ENCODE measurements around the gene DNAJB8. TPM values are rescaled to one million over a fixed set of nuclear protein-coding genes. Genes with fewer than 3 reads are reported as not detected.

The DNAJB8 gene
- total and polyA plus RNA-seq, 9 of the 15 experiments (the other 6 are each of a cell fraction or from before 2014, with no cell fraction given): not detected

DNA sequence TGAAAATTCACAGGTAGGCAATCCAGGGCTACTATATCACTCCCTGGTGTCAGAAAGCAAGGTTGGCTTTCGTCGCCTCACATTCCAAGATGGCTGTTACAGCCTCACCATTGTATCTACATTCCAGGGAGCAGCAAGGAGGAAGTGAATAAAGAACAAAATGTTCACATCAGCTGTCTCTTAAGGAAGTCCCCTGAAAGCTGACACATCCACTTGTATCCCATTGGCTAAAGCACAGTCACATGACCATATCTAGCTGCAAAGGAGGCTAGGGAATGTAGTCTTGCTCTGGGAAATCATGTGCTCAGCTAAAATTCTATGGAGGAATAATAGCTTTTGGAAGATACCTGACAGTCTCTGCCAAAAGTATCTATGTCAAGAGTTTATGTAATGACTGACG lies 39.1 kb upstream of the DNAJB8 start (continued):
- TF ChIP-seq SMARCC2 (IDR thresholded peaks at IDR 0.05; ENCODE audit: low read depth) (no peak), FOS (IDR thresholded peaks at IDR 0.05; ENCODE audit: extremely low read depth, insufficient read length) (peak; percentile 46), TSHZ1 (CRISPR knock-in tag; IDR thresholded peaks at IDR 0.05) (no peak), CBX3 (IDR thresholded peaks at IDR 0.05; ENCODE audit: borderline replicate concordance in 1 of 2, low read length in 2 of 2) (peak in 1 of 2 experiments; percentile 91; a peak in 1 of 3 replicates), RB1 (IDR thresholded peaks at IDR 0.05; ENCODE audit: low read depth) (no peak), TOE1 (IDR thresholded peaks at IDR 0.05; ENCODE audit: borderline replicate concordance) (peak; percentile 88), TOE1 (CRISPR knock-in tag; IDR thresholded peaks at IDR 0.05; ENCODE audit: borderline replicate concordance, low read depth) (no peak), RBM17 (IDR thresholded peaks at IDR 0.05; ENCODE audit: borderline replicate concordance, low read depth, low read length) (no peak), CBFA2T2 (conservative IDR thresholded peaks at IDR 0.05) (peak; percentile 43), YY1 (IDR thresholded peaks at IDR 0.05; ENCODE audit: borderline replicate concordance in 1 of 3, control insufficient read depth in 1 of 3, extremely low read depth in 1 of 3, insufficient read depth in 3 of 3, insufficient read length in 1 of 3, insufficient replicate concordance in 2 of 3, low read depth in 1 of 3, low read length in 2 of 3) (peak in 1 of 3 experiments; percentile 38), CEBPB (tag; IDR thresholded peaks at IDR 0.05) (no peak), ZNF41 (CRISPR knock-in tag; conservative IDR thresholded peaks at IDR 0.05) (no peak), CBX5 (IDR thresholded peaks at IDR 0.05; ENCODE audit: borderline replicate concordance, low read depth) (peak; percentile 31; the same call in 1 of the 2 replicates), KLF10 (CRISPR knock-in tag; IDR thresholded peaks at IDR 0.05) (no peak), PRMT5 (CRISPR knock-in tag; IDR thresholded peaks at IDR 0.05) (no peak), RBM25 (IDR thresholded peaks at IDR 0.05; ENCODE audit: low read depth, low read length, severe bottlenecking) (peak; percentile 88), MCM2 (IDR thresholded peaks at IDR 0.05; ENCODE audit: low read depth) (no peak), ZNF586 (CRISPR knock-in tag; conservative IDR thresholded peaks at IDR 0.05) (no peak), ZNF324 (CRISPR knock-in tag; IDR thresholded peaks at IDR 0.05) (peak; percentile 70), ZNF561 (CRISPR knock-in tag; conservative IDR thresholded peaks at IDR 0.05) (no peak), SMARCA4 (IDR thresholded peaks at IDR 0.05) (no peak), RAD51 (IDR thresholded peaks at IDR 0.05; ENCODE audit: borderline replicate concordance, low read depth) (peak; percentile 83), POLR2AphosphoS5 (IDR thresholded peaks at IDR 0.05; ENCODE audit: control insufficient read depth, insufficient read depth, low read depth, low read length) (no peak), SPI1 (IDR thresholded peaks at IDR 0.05; ENCODE audit: borderline replicate concordance, low read depth, low read length) (peak; percentile 20; the same call in 1 of the 2 replicates), ZNF316 (IDR thresholded peaks at IDR 0.05) (peak; percentile 20; the same call in 1 of the 2 replicates)
- TF ChIP-seq, protein P1, sequence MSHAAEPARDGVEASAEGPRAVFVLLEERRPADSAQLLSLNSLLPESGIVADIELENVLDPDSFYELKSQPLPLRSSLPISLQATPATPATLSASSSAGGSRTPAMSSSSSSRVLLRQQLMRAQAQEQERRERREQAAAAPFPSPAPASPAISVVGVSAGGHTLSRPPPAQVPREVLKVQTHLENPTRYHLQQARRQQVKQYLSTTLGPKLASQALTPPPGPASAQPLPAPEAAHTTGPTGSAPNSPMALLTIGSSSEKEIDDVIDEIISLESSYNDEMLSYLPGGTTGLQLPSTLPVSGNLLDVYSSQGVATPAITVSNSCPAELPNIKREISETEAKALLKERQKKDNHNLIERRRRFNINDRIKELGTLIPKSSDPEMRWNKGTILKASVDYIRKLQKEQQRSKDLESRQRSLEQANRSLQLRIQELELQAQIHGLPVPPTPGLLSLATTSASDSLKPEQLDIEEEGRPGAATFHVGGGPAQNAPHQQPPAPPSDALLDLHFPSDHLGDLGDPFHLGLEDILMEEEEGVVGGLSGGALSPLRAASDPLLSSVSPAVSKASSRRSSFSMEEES (CRISPR knock-in tag; IDR thresholded peaks at IDR 0.05): peak; percentile 86

Measured in K562 (cell line).